Stimulated activated naive B cell treated with anti-CD40 and anti-IgM and Interleukin-4, amounts not matched to agents 10 μg/mL and 1 μg/mL and 100 μg/mL, for 72 hours (primary cell): ENCODE results near the gene ATP5ME.
"Not testable (repeated sequence)": the region's sequence is repeated elsewhere in the genome, so short reads cannot be mapped to it uniquely, and the experiment has no call there.

Experiments used
- ATAC-seq, 2 donors: fragments of 150-1000 bp; cut with Tn5 transposase; replicated peaks; 2 replicates each; pipeline ENCODE4 v1.10.0; 2021; ENCODE audit warnings: moderate library complexity in 1 of 2
- DNase-seq: peaks from one replicate; pipeline ENCODE4 v3.0.0; 2021
- H3K27ac Mint-ChIP-seq: one replicate; pipeline ENCODE4 v1.8.0; 2022; ENCODE audit warnings: mild to moderate bottlenecking, mixed read lengths
- H3K27me3 Mint-ChIP-seq, 2 donors: one replicate each; pipeline ENCODE4 v1.8.0; 2022; ENCODE audit warnings: mixed read lengths in 2 of 2
- H3K36me3 Mint-ChIP-seq, 2 donors: one replicate each; pipeline ENCODE4 v1.8.0; 2022; ENCODE audit warnings: mixed read lengths in 2 of 2, mild to moderate bottlenecking in 1 of 2
- H3K4me1 Mint-ChIP-seq, 2 donors: one replicate each; pipeline ENCODE4 v1.8.0; 2022; ENCODE audit warnings: mixed read lengths in 2 of 2, mild to moderate bottlenecking in 1 of 2
- H3K4me3 Mint-ChIP-seq, 2 donors: one replicate each; pipeline ENCODE4 v1.8.0; 2022; ENCODE audit warnings: mild to moderate bottlenecking in 2 of 2, mixed read lengths in 2 of 2, moderate library complexity in 1 of 2
- H3K9me3 Mint-ChIP-seq, 2 donors: one replicate each; pipeline ENCODE4 v1.8.0; 2022; ENCODE audit warnings: mixed read lengths in 2 of 2, mild to moderate bottlenecking in 1 of 2

ATP5ME gene

DNA sequence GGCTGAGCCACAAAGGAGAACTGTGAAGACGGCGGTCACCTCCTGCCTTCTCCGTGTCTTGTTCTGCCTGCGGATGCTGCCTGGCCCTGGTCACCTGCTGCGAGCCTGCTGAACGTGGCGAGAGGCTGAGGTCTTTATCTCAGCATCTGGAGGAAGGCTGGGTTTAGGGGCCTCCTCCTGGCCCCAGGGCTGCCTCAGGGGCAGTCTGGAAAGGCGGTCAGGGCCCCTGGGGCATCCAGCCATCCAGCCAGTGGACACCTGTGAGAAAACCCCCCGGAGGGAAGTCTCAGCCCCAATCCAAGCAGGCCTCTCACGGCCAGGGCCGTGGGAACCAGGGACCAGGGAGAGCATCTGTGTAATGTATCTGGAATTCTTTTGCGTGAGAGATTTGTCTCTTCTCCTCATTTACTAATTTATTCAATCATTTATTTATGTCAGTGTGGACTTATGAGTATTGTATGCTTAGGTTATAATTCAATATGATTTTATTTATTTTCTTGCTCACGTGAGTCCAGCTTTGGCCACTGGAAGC lies 37.4 kb downstream of the ATP5ME start:
- Mint-ChIP-seq H3K27ac (no peak overlapping the region), H3K27me3 (peaks cover 17 to 42% of the 10 kb centered on the region in 2 donors), H3K4me3 (no peak overlapping the region), H3K36me3 (peaks cover 2 to 4% of the 10 kb centered on the region in 2 donors), H3K4me1 (no peaks in the 10 kb centered on the region), H3K9me3 (peaks cover 14 to 16% of the 10 kb centered on the region in 2 donors)
- DNase-seq (no peak), ATAC-seq (no peak)

DNA sequence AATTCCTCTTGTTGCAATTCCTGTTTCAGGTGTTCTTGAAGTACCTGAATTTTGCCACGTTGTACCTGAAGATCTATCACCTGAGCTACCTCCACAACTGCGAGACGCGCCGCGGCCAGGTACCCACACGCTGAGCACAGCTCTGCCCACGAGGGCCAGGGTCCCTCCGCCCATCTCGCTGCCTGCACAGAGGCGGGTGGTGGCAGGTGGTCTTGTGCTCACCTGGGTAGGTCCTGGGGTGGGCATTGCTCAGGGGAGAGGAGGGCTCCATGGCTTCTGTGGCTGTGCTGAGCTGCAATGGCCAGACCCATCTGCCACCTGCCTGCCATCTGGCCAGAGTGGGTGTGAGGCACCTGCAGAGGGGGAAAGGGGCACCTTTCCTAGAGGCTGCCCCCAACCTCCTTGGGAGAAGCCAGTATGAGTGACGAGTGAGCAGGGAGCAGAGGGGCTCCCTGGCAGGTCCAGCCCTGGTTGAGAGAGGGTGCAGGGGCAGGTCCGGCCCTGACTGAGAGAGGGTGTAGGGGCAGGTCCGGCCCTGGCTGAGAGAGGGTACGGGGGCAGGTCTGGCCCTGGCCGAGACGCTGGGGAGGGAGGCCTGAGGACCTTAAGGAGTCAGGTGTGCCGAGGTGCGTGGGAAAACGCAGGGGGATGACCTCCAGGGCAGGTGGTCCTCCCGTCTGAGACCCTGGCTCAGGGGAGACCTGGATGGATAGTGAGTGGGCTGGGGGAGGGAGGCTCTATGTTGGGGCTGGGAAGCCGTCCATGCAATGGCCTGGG lies 38.0 kb downstream of the ATP5ME start:
- no peak for ATAC-seq
- no peak for DNase-seq
- H3K9me3 Mint-ChIP-seq: peaks cover 18 to 19% of the 10 kb centered on the region in 2 donors
- no peak overlapping the region for H3K4me3 Mint-ChIP-seq
- peaks cover 0 to 4% of the 10 kb centered on the region in 2 donors for H3K36me3 Mint-ChIP-seq
- peaks cover 17 to 42% of the 10 kb centered on the region in 2 donors for H3K27me3 Mint-ChIP-seq
- no peak overlapping the region for H3K27ac Mint-ChIP-seq
- H3K4me1 Mint-ChIP-seq: no peaks in the 10 kb centered on the region

DNA sequence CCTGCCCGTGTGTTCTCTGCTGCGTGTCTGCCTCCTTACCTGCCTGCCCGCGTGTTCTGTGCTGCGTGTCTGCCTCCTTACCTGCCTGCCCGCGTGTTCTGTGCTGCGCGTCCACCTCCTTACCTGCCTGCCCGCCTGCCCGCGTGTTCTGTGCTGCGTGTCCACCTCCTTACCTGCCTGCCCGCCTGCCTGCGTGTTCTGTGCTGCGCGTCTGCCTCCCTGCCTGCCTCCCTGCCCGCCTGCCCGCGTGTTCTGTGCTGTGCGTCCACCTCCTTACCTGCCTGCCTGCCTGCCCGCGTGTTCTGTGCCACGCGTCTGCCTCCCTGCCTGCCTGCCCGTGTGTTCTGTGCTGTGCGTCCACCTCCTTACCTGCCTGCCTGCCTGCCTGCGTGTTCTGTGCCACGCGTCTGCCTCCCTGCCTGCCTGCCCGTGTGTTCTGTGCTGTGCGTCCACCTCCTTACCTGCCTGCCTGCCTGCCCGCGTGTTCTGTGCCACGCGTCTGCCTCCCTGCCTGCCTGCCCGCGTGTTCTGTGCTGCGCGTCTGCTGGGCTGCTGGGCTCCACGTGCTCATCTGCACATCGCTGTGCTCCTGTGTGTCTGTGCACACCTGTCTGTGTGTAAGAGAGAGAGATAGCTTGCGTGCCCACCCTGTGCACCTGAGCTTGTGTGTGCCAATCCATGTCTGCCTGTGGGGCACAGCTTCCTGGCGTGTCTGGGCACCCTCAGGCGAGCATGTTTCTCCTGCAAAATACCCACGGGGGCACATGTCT lies 38.8 kb downstream of the ATP5ME start:
- H3K27me3 Mint-ChIP-seq: peaks cover 12 to 35% of the 10 kb centered on the region in 2 donors
- peaks cover 17 to 19% of the 10 kb centered on the region in 2 donors for H3K9me3 Mint-ChIP-seq
- ATAC-seq, DNase-seq, H3K27ac Mint-ChIP-seq, H3K36me3 Mint-ChIP-seq, H3K4me1 Mint-ChIP-seq, H3K4me3 Mint-ChIP-seq: not testable (repeated sequence)

DNA sequence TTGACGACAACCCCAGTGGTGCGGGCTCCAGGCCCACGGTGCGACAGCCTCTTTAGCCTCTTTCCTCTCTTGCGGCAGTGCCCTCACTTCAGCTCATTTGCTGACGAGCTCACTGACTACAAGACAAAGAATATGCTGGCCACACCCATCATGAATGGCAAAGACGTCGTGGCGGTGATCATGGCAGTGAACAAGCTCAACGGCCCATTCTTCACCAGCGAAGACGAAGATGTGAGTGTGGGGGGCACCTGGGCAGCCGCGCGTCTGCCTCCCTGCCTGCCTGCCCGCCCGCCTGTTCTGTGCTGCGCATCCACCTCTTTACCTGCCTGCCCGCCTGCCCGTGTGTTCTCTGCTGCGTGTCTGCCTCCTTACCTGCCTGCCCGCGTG lies 39.5 kb downstream of the ATP5ME start:
- DNase-seq: no peak
- H3K4me1 Mint-ChIP-seq: no peaks in the 10 kb centered on the region

DNA sequence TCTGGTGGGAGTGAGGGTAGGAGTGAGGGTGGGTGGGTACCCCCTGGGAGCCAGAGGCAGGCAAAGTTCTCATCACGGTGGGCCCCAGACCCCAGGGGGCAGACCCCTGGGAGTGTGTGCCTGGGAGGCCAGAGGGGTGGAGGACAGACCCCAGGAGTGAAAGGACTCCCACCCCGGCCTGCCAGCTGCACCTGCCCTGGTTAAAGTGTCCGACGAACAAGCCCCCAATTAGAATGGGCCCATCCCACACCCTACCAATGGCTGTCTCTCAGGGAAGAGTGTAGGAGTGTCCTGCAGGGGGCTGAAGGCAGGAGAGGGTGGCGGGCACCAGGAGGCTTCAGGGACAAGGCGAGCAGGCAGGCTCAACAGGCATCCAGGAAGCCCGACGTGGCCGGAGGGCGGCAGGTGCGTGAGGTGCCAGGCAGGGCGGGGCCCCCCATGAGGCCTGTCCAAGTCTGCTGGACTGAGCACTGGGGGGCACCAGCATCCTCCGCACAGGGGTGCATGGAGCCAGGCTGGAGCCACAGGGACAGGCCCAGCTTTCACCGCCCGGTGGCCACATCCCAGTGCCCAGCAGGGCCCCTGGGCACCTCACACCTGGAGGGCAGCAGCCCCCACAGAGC lies 40.0 kb downstream of the ATP5ME start:
- Mint-ChIP-seq H3K27ac (no peak overlapping the region), H3K36me3 (peaks cover 0 to 4% of the 10 kb centered on the region in 2 donors), H3K4me1 (no peaks in the 10 kb centered on the region), H3K27me3 (peaks cover 19 to 37% of the 10 kb centered on the region in 2 donors), H3K9me3 (peaks cover 16 to 19% of the 10 kb centered on the region in 2 donors), H3K4me3 (no peak overlapping the region)
- DNase-seq: no peak
- no peak for ATAC-seq

More for the DNA sequence above, 39.5 kb downstream of the ATP5ME start:
- Mint-ChIP-seq H3K36me3 (peaks cover 0 to 4% of the 10 kb centered on the region in 2 donors), H3K4me3 (no peak overlapping the region), H3K27ac (no peak overlapping the region), H3K27me3 (peaks cover 17 to 41% of the 10 kb centered on the region in 2 donors), H3K9me3 (peaks cover 17 to 19% of the 10 kb centered on the region in 2 donors)
- ATAC-seq: no peak

DNA sequence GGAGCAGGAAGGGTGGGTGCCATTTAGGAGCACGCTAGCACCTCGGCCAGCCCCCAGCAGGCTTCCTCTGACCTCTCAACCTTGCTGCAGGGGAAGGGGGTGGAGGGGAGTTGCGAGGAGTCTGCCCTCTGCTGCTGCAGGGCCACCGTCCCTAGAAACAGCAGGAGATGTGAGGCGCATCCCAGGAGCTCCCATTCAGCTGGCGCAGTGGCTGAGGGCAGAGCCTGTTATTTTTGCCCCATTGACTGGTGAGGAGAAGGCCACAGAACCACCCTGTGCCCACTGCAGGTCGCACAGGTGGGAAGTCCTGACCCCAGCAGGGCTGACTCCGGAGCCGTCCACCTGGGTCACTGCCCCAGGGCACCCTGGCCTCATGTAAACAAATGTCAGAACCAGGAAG lies 40.7 kb downstream of the ATP5ME start:
- ATAC-seq (no peak), DNase-seq (no peak)
- no peak overlapping the region for H3K27ac Mint-ChIP-seq
- peaks cover 19 to 32% of the 10 kb centered on the region in 2 donors for H3K27me3 Mint-ChIP-seq
- H3K4me3 Mint-ChIP-seq: no peak overlapping the region
- peaks cover 0 to 4% of the 10 kb centered on the region in 2 donors for H3K36me3 Mint-ChIP-seq
- no peaks in the 10 kb centered on the region for H3K4me1 Mint-ChIP-seq
- H3K9me3 Mint-ChIP-seq: peaks cover 16 to 19% of the 10 kb centered on the region in 2 donors

DNA sequence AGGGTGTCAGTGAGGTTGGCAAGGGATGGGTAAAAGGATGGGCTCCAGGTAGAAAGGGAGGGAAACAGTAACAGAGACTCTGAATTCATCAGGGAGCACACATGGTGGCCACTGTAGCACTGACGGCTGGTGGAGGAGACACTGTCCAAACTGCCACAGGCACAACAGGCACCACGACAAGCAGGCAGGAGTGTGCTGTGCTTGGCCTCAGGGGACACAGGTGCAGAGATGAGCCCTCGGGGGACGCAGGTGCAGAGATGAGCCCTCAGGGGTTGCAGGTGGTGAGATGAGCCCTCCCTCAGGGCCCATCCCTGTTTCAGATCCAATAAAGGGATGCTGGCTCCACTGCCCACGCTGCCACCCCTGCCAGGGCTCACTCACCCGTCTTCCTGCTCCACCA lies 41.1 kb downstream of the ATP5ME start:
- peaks cover 0 to 4% of the 10 kb centered on the region in 2 donors for H3K36me3 Mint-ChIP-seq
- no peak overlapping the region for H3K27ac Mint-ChIP-seq
- no peaks in the 10 kb centered on the region for H3K4me1 Mint-ChIP-seq
- no peak for ATAC-seq
- no peak for DNase-seq
- peaks cover 19 to 29% of the 10 kb centered on the region in 2 donors for H3K27me3 Mint-ChIP-seq
- H3K4me3 Mint-ChIP-seq: no peak overlapping the region
- H3K9me3 Mint-ChIP-seq: peaks cover 16 to 19% of the 10 kb centered on the region in 2 donors

DNA sequence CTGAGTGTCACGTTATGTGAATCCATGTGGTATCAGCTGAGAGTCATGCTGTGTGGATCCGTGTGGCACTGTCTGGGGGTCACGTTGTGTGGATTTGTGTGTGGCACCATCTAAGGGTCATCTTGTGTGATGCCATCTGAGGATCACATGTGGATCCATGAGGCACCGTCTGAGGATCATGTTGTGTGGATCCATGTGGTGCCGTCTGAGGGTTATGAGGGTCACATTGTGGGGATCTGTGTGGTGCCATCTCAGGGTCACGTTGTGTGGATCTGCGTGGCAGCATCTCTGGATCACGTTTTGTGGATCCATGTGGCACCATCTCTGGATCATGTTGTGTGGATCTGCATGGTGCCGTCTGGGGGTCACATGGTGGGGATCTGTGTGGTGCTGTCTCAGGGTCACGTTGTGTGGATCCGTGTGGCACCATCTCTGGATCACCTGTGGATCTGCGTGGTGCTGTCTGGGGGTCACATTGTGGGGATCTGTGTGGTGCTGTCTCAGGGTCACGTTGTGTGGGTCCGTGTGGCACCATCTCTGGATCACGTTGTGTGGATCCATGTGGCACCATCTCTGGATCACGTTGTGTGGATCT lies 41.8 kb downstream of the ATP5ME start:
- Mint-ChIP-seq H3K27ac (no peak overlapping the region), H3K27me3 (peaks cover 21 to 22% of the 10 kb centered on the region in 2 donors), H3K36me3 (peaks cover 0 to 4% of the 10 kb centered on the region in 2 donors), H3K4me1 (no peaks in the 10 kb centered on the region), H3K4me3 (no peak overlapping the region), H3K9me3 (peaks cover 16 to 19% of the 10 kb centered on the region in 2 donors)
- DNase-seq (no peak), ATAC-seq (no peak)

DNA sequence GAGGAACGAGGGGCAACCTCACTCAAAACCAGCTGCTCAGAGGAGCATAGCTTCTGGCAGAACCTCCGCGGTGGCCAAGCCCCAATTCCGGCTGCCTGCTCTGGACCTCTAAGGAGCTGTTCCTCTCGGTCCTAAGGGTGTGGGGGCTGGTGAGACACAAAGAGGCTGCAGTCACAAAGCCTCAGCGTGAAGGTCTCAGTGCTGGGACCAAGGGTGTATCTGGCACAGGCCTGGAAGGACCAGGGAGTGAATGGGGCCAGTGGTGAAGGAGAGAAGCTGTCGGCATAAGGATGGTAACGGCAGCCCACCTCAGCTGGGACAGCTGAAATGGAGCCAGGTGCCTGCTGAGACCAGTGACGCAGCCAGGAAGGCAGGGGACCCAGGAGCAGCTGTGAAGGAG lies 43.4 kb downstream of the ATP5ME start:
- no peak overlapping the region for H3K4me3 Mint-ChIP-seq
- DNase-seq (no peak), ATAC-seq (no peak)
- no peaks in the 10 kb centered on the region for H3K4me1 Mint-ChIP-seq
- H3K27me3 Mint-ChIP-seq: peaks cover 18 to 21% of the 10 kb centered on the region in 2 donors
- peaks cover 0 to 4% of the 10 kb centered on the region in 2 donors for H3K36me3 Mint-ChIP-seq
- peaks cover 16 to 19% of the 10 kb centered on the region in 2 donors for H3K9me3 Mint-ChIP-seq
- H3K27ac Mint-ChIP-seq: no peak overlapping the region

DNA sequence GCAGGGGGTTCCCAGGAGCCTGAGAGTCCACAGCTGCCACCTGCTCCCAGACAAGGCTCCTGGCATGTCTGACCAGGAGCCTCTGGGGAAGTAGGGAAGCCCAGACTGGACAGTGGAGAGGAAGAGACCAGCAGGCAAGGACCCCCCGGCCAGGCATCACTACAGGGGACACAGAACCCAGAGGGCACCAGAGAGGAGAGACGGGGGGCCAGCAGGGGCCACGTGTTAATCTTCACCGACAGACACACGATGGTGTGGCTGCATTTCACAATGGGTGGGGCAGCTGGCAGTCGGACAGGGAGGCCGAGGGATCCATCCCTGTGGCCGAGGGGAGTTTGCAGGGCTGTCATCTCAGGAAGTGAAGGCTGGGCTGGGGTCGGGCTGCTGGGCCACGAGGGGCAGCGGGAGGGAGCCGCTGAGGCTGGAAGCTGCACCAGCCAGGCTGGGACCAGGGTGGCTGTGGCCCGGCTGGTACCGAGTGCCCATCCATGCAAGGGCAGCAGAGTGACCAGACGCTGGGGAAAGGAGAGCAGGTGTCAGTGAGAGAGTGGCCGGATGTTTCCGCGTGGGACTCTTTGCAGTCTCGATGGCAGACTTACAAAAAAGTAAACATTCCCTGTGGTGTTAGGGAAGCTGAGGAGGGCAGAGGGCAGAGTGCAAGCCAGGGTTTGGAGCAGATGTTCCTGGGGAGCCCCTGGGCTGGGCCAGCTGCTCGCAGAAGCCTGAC lies 44.0 kb downstream of the ATP5ME start:
- DNase-seq (no peak), ATAC-seq (no peak)
- Mint-ChIP-seq H3K27ac (no peak overlapping the region), H3K4me3 (no peak overlapping the region), H3K4me1 (no peaks in the 10 kb centered on the region), H3K36me3 (peaks cover 0 to 4% of the 10 kb centered on the region in 2 donors), H3K9me3 (peaks cover 16 to 19% of the 10 kb centered on the region in 2 donors), H3K27me3 (peaks cover 14 to 24% of the 10 kb centered on the region in 2 donors)

DNA sequence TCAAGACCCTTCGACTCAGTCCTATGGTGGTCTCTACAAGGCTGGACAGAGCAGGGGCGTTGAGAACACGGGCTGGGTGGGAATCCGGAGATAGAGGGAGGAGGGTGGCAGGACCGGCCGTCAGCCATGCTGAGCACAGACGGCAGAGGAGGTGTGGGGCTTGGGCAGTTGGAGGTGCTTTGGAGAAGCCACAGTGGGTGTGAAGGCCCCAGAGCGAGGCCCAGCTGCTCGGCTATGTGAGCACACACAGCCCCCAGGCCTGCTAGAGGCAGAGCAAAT lies 44.5 kb downstream of the ATP5ME start:
- DNase-seq (no peak), ATAC-seq (no peak)
- H3K27ac Mint-ChIP-seq: no peak overlapping the region
- H3K4me1 Mint-ChIP-seq: no peaks in the 10 kb centered on the region
- H3K27me3 Mint-ChIP-seq: peaks cover 15 to 25% of the 10 kb centered on the region in 2 donors
- peaks cover 0 to 4% of the 10 kb centered on the region in 2 donors for H3K36me3 Mint-ChIP-seq
- peaks cover 16 to 19% of the 10 kb centered on the region in 2 donors for H3K9me3 Mint-ChIP-seq
- no peak overlapping the region for H3K4me3 Mint-ChIP-seq

DNA sequence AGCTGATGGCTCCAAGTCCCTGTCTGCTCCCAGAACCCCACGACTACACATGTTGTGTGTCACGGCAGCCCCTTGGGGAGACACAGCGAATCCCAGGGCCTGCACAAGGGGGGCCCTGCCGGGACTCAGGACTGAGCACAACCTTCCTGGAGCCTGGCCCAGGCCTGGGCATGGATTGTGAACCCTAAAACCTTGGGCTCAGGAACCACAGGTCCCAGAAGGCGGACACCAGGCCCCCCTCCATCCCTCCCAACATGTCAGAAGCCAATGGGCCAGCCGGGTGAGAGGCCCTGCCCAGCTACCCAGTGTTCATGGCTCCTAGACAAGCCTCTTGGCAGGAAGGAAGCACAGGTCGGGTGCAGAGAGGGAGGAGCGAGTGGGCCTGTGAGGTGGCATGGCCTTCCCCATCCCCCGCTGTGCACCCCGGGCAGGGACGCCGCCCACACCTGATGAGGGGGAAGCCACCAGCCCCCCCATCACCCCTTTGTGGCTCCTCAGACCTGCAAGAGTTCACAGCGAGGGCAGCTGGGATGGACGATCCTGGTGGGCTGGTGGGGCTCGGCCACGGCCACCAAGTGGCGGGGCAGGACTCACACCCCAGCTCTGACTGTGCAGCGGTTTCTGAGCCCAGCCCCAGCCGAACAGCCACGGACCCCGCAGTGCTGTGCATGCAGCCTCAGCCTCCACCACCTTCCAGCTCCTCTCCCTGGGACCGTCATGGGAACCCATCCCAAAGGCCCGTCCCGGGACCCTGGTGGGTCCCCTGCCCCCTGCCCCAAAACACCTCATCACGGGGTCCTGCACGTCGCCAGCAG lies 45.0 kb downstream of the ATP5ME start:
- peaks cover 16 to 19% of the 10 kb centered on the region in 2 donors for H3K9me3 Mint-ChIP-seq
- H3K27ac Mint-ChIP-seq: no peak overlapping the region
- ATAC-seq (no peak), DNase-seq (no peak)
- no peak overlapping the region for H3K4me3 Mint-ChIP-seq
- H3K36me3 Mint-ChIP-seq: peaks cover 0 to 4% of the 10 kb centered on the region in 2 donors
- peaks cover 20 to 29% of the 10 kb centered on the region in 2 donors for H3K27me3 Mint-ChIP-seq
- no peaks in the 10 kb centered on the region for H3K4me1 Mint-ChIP-seq

DNA sequence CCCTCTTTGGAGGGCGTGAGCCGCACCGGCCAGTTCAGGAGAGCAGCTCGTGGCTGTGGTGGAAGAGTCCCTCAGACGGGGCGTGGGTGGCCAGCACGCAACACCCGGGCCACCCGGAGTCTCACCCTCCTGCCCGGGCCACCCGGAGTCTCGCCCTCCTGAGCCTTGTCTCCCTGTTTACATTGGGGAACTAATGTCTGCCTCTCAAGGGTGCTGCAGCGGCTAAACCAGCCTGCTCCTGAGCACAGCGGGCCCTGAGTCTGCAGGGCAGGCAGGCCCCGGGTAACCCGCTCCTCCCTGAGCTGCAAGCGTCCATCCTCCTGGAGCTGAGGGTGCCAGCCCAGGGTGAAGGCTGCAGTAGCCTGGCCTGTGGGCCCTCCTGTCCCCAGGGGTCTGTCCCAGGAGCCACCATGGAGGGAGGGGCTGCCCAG lies 45.8 kb downstream of the ATP5ME start:
- no peaks in the 10 kb centered on the region for H3K4me1 Mint-ChIP-seq
- H3K36me3 Mint-ChIP-seq: peaks cover 0 to 4% of the 10 kb centered on the region in 2 donors

More for the DNA sequence above, 45.8 kb downstream of the ATP5ME start:
- ATAC-seq (no peak), DNase-seq (no peak)
- Mint-ChIP-seq H3K4me3 (no peak overlapping the region), H3K27ac (no peak overlapping the region), H3K27me3 (peaks cover 20 to 29% of the 10 kb centered on the region in 2 donors), H3K9me3 (peaks cover 16 to 19% of the 10 kb centered on the region in 2 donors)
